WTC11 (cell line): Measurements from ENCODE around the gene C19orf67. TPM values are rescaled to one million over a fixed set of nuclear protein-coding genes. Genes with fewer than 3 reads are reported as not detected.
"Not testable (repeated sequence)": the region's sequence is repeated elsewhere in the genome, so short reads cannot be mapped to it uniquely, and the experiment has no call there.

Experiments
- ATAC-seq: fragments of 200-7000 bp; cut with Tn5 transposase; 2 replicates; pipeline ENCODE4 v1.10.0; 2021; ENCODE audit warnings: mild to moderate bottlenecking, moderate library complexity
- CTCF ChIA-PET: fragments of 300-600 bp; sonication (Branson Sonifier 250); formaldehyde crosslinking; loops from one replicate; lab custom pipeline; 2021; ENCODE audit warnings: antibody characterized with exemption; lab: Charles Lee
- POLR2A ChIA-PET: fragments of 350-600 bp; sonication (Branson Sonifier 250); formaldehyde crosslinking; loops from one replicate; lab custom pipeline; 2021; ENCODE audit warnings: antibody characterized with exemption; lab: Charles Lee
- DNase-seq: peaks from one replicate; pipeline ENCODE4 v3.0.0; 2021; ENCODE audit warnings: low spot score
- H3K27ac Mint-ChIP-seq: 2 replicates; pipeline ENCODE4 v1.8.0; 2021; ENCODE audit warnings: mixed read lengths
- H3K27me3 Mint-ChIP-seq: 2 replicates; pipeline ENCODE4 v1.8.0; 2021; ENCODE audit warnings: low read depth, mild to moderate bottlenecking, moderate library complexity, mixed read lengths
- H3K36me3 Mint-ChIP-seq: 2 replicates; pipeline ENCODE4 v1.8.0; 2021; ENCODE audit warnings: mixed read lengths
- H3K4me1 Mint-ChIP-seq: 2 replicates; pipeline ENCODE4 v1.8.0; 2022; ENCODE audit warnings: mixed read lengths
- H3K4me3 Mint-ChIP-seq: 2 replicates; pipeline ENCODE4 v1.8.0; 2021; ENCODE audit warnings: mild to moderate bottlenecking, moderate library complexity, mixed read lengths
- H3K9me3 Mint-ChIP-seq: 2 replicates; pipeline ENCODE4 v1.8.0; 2021; ENCODE audit warnings: mixed read lengths
- ATF1 ChIP-seq: sonication (generic); formaldehyde crosslinking; IDR thresholded peaks from 2 replicates; pipeline ENCODE4 v1.8.1; 2023; ENCODE audit warnings: mild to moderate bottlenecking, moderate library complexity, missing genetic modification reagents
- CREB1 ChIP-seq: sonication (generic); formaldehyde crosslinking; IDR thresholded peaks from 2 replicates; pipeline ENCODE4 v1.8.0; 2023; ENCODE audit warnings: mild to moderate bottlenecking, missing genetic modification reagents
- FOXP1 ChIP-seq: sonication (generic); formaldehyde crosslinking; IDR thresholded peaks from 2 replicates; pipeline ENCODE4 v1.8.0; 2022; ENCODE audit warnings: missing genetic modification reagents, mild to moderate bottlenecking, moderate library complexity, borderline replicate concordance
- GABPB1 ChIP-seq: sonication (generic); formaldehyde crosslinking; IDR thresholded peaks from 2 replicates; pipeline ENCODE4 v1.8.1; 2023; ENCODE audit warnings: mild to moderate bottlenecking, missing genetic modification reagents
- NFATC4 ChIP-seq: fragments of 250-450 bp; sonication (Bioruptor Pico); IDR thresholded peaks from 2 replicates; pipeline ENCODE4 v1.9.0; 2021; ENCODE audit warnings: mild to moderate bottlenecking
- NR1H2 ChIP-seq: sonication (generic); formaldehyde crosslinking; IDR thresholded peaks from 2 replicates; pipeline ENCODE4 v1.9.0; 2021; ENCODE audit warnings: mild to moderate bottlenecking, moderate library complexity, missing genetic modification reagents
- PRRX2 ChIP-seq: fragments of 250-450 bp; sonication (Bioruptor Pico); IDR thresholded peaks from 2 replicates; pipeline ENCODE4 v1.8.0; 2021; ENCODE audit warnings: mild to moderate bottlenecking
- SMAD3 ChIP-seq: sonication (generic); formaldehyde crosslinking; IDR thresholded peaks from 2 replicates; pipeline ENCODE4 v1.8.0; 2022; ENCODE audit warnings: missing genetic modification reagents, mild to moderate bottlenecking, borderline replicate concordance
- ZNF121 ChIP-seq: sonication (generic); formaldehyde crosslinking; IDR thresholded peaks from 2 replicates; pipeline ENCODE4 v1.8.0; 2023; ENCODE audit warnings: missing genetic modification reagents
- ZNF232 ChIP-seq: sonication (generic); formaldehyde crosslinking; IDR thresholded peaks from 2 replicates; pipeline ENCODE4 v1.8.0; 2022; ENCODE audit warnings: mild to moderate bottlenecking, missing genetic modification reagents
- ZNF396 ChIP-seq: fragments of 250-450 bp; sonication (Bioruptor Pico); IDR thresholded peaks from 2 replicates; pipeline ENCODE4 v1.8.0; 2021; ENCODE audit warnings: mild to moderate bottlenecking, moderate library complexity, borderline replicate concordance
- total RNA-seq: library from RNA; stranded (reverse); gene quantifications from 3 replicates; pipeline ENCODE4 v1.2.3, GENCODE V29; 2021
- TF ChIP-seq, protein P1 (sequence below): sonication (generic); formaldehyde crosslinking; conservative IDR thresholded peaks from 2 replicates; pipeline ENCODE4 v1.8.1; 2023; ENCODE audit warnings: mild to moderate bottlenecking, low read depth, missing genetic modification reagents, moderate library complexity
- TF ChIP-seq, protein P2 (sequence below): fragments of 250-450 bp; sonication (Bioruptor Pico); IDR thresholded peaks from 2 replicates; pipeline ENCODE4 v1.8.0; 2021; ENCODE audit warnings: mild to moderate bottlenecking
- TF ChIP-seq, protein P3 (sequence below): fragments of 250-450 bp; sonication (Bioruptor Pico); IDR thresholded peaks from 2 replicates; pipeline ENCODE4 v1.9.0; 2021; ENCODE audit warnings: moderate library complexity, mild to moderate bottlenecking, inconsistent platforms, borderline replicate concordance
- TF ChIP-seq, protein P4 (sequence below): sonication (generic); formaldehyde crosslinking; IDR thresholded peaks from 2 replicates; pipeline ENCODE4 v1.8.1; 2023; ENCODE audit warnings: mild to moderate bottlenecking, missing genetic modification reagents
- TF ChIP-seq, protein P5 (sequence below): sonication (generic); formaldehyde crosslinking; IDR thresholded peaks from 2 replicates; pipeline ENCODE4 v1.8.0; 2022; ENCODE audit warnings: mild to moderate bottlenecking, missing genetic modification reagents
- TF ChIP-seq, protein P6 (sequence below): sonication (generic); formaldehyde crosslinking; IDR thresholded peaks from 2 replicates; pipeline ENCODE4 v1.8.0; 2023; ENCODE audit warnings: missing genetic modification reagents

The C19orf67 gene
- total RNA-seq, 1 experiment from 2014 or later, result 0.35 TPM

DNA sequence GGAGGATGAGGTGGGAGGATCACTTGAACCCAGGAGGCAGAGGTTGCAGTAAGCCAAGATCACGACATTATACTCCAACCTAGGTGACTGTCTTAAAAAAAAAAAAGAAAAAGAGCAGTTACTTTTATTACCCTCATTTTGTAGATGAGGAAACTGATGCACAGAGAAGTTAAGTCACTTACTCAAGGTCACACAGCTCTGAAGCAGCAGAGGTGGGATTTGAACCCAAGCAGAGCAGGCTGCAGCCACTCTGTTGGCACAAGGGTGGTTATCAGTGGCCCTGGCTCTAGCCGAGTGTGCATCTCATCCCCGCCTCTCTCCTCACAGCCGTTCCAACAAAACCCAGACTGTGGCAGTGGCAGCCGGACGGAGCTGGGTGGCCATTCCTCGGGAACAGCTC, 46.4 kb downstream of the C19orf67 start:
- no peak for TF ChIP-seq PRRX2 (CRISPR knock-in tag)
- TF ChIP-seq ZNF232 (CRISPR knock-in tag), result no peak
- H3K36me3 Mint-ChIP-seq, result no peaks in the 10 kb centered on the region
- H3K27me3 Mint-ChIP-seq, result no peaks in the 10 kb centered on the region
- ATAC-seq, result no peak
- H3K27ac Mint-ChIP-seq, result no peak overlapping the region
- POLR2A ChIA-PET, result interaction anchor here (0.5 kb wide), 1 partner anchor 20 kb away, joined by 3 read pairs; no protein-coding TSS in a partner anchor
- H3K4me3 Mint-ChIP-seq, result no peak overlapping the region
- H3K9me3 Mint-ChIP-seq, result no peaks in the 10 kb centered on the region
- CTCF ChIA-PET, result interaction anchor here (1.1 to 1.3 kb wide), 4 partner anchors 9 to 86 kb away, joined by 3 to 7 read pairs (median 4); partner anchors contain the start of gene MISP3
- DNase-seq, result no peak
- H3K4me1 Mint-ChIP-seq, result peaks cover 7% of the 10 kb centered on the region

DNA sequence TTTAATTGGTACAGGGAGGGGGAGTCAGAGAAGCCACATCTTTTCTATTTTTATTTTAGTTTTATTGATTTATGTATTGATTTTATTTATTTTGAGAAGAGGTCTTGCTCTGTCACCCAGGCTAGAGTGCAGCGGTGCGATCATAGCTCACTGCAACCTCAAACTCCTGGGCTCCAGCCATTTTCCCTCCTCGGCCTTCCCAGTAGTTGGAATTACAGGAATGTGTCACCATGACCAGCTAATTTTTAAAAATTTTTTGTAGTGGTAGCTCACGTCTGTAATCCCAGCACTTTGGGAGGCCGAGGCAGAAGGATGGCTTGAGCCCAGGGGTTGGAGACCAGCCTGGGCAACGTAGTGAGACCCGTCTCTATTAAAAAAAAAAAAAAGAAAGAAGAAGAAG, 49.9 kb downstream of the C19orf67 start:
- ATAC-seq, result no peak
- ChIA-PET POLR2A (interaction anchor here (0.6 to 0.7 kb wide), 2 partner anchors 29 to 57 kb away, joined by 3 read pairs; no protein-coding TSS in a partner anchor), CTCF (interaction anchor here (0.6 to 1.7 kb wide), 6 partner anchors 13 to 354 kb away, joined by 3 to 6 read pairs (median 4); partner anchors contain the start of gene MISP3)
- H3K27me3 Mint-ChIP-seq, result peaks cover 7% of the 10 kb centered on the region
- peaks cover 5% of the 10 kb centered on the region for H3K4me1 Mint-ChIP-seq
- H3K27ac Mint-ChIP-seq, result no peak overlapping the region
- no peaks in the 10 kb centered on the region for H3K9me3 Mint-ChIP-seq
- no peaks in the 10 kb centered on the region for H3K36me3 Mint-ChIP-seq
- TF ChIP-seq ZNF121 (CRISPR knock-in tag) (no peak), ZNF232 (CRISPR knock-in tag) (no peak), CREB1 (no peak), ATF1 (CRISPR knock-in tag) (no peak), SMAD3 (no peak), ZNF396 (CRISPR knock-in tag) (no peak), NFATC4 (CRISPR knock-in tag) (no peak)
- TF ChIP-seq, protein P1, sequence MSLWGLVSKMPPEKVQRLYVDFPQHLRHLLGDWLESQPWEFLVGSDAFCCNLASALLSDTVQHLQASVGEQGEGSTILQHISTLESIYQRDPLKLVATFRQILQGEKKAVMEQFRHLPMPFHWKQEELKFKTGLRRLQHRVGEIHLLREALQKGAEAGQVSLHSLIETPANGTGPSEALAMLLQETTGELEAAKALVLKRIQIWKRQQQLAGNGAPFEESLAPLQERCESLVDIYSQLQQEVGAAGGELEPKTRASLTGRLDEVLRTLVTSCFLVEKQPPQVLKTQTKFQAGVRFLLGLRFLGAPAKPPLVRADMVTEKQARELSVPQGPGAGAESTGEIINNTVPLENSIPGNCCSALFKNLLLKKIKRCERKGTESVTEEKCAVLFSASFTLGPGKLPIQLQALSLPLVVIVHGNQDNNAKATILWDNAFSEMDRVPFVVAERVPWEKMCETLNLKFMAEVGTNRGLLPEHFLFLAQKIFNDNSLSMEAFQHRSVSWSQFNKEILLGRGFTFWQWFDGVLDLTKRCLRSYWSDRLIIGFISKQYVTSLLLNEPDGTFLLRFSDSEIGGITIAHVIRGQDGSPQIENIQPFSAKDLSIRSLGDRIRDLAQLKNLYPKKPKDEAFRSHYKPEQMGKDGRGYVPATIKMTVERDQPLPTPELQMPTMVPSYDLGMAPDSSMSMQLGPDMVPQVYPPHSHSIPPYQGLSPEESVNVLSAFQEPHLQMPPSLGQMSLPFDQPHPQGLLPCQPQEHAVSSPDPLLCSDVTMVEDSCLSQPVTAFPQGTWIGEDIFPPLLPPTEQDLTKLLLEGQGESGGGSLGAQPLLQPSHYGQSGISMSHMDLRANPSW (CRISPR knock-in tag), result no peak
- TF ChIP-seq, protein P2, sequence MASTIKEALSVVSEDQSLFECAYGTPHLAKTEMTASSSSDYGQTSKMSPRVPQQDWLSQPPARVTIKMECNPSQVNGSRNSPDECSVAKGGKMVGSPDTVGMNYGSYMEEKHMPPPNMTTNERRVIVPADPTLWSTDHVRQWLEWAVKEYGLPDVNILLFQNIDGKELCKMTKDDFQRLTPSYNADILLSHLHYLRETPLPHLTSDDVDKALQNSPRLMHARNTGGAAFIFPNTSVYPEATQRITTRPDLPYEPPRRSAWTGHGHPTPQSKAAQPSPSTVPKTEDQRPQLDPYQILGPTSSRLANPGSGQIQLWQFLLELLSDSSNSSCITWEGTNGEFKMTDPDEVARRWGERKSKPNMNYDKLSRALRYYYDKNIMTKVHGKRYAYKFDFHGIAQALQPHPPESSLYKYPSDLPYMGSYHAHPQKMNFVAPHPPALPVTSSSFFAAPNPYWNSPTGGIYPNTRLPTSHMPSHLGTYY, result no peak
- TF ChIP-seq, protein P3, sequence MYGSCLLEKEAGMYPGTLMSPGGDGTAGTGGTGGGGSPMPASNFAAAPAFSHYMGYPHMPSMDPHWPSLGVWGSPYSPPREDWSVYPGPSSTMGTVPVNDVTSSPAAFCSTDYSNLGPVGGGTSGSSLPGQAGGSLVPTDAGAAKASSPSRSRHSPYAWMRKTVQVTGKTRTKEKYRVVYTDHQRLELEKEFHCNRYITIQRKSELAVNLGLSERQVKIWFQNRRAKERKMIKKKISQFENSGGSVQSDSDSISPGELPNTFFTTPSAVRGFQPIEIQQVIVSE (CRISPR knock-in tag), result no peak
- TF ChIP-seq, protein P4, sequence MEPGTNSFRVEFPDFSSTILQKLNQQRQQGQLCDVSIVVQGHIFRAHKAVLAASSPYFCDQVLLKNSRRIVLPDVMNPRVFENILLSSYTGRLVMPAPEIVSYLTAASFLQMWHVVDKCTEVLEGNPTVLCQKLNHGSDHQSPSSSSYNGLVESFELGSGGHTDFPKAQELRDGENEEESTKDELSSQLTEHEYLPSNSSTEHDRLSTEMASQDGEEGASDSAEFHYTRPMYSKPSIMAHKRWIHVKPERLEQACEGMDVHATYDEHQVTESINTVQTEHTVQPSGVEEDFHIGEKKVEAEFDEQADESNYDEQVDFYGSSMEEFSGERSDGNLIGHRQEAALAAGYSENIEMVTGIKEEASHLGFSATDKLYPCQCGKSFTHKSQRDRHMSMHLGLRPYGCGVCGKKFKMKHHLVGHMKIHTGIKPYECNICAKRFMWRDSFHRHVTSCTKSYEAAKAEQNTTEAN, result no peak
- no peak overlapping the region for H3K4me3 Mint-ChIP-seq
- DNase-seq, result no peak

DNA sequence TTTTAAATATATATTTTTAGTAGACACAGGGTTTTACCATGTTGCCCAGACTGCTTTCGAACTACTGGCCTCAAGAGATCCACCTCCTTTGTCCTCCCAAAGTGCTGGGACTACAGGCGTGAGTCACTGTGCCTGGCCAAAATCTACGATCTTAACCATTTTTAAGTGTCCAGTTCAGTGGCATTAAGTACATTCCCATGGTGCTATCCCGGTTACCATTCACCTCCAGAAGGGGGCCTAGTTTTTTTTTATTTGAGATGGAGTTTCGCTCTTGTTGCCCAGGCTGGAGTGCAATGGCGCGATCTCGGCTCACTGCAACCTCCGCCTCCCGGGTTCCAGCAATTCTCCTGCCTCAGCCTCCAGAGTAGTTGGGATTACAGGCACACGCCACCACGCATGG, 50.4 kb downstream of the C19orf67 start:
- not testable (repeated sequence) for H3K4me3 Mint-ChIP-seq, H3K4me1 Mint-ChIP-seq, H3K27ac Mint-ChIP-seq, ATAC-seq, H3K9me3 Mint-ChIP-seq, H3K36me3 Mint-ChIP-seq, DNase-seq
- ChIA-PET CTCF (interaction anchor here (0.6 to 1.7 kb wide), 6 partner anchors 10 to 37 kb away, joined by 3 to 6 read pairs (median 4); partner anchors contain the start of gene MISP3), POLR2A (interaction anchor here (0.6 kb wide), 1 partner anchor 57 kb away, joined by 3 read pairs; no protein-coding TSS in a partner anchor)
- H3K27me3 Mint-ChIP-seq, result peaks cover 13% of the 10 kb centered on the region

DNA sequence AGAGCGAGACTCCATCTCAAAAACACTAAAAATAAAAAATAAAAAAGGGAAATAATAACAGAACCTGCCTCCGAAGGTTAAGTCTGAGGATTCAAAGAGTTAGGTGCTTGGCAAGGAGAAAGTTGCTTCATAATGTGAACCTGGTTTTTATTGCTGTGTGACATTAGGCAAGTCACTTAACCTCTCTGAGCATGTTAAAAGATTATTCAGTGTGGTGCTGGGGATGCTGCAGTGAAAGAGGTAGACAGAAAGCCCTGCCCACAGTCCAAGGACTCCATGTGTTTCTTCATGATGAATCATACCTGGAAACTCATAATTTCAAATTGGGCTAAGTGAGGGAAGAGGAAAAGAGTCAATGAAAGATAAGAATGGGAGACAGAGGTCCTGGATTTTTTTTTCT, 51.6 kb downstream of the C19orf67 start:
- Mint-ChIP-seq H3K9me3 (no peaks in the 10 kb centered on the region), H3K4me1 (peaks cover 5% of the 10 kb centered on the region), H3K36me3 (no peaks in the 10 kb centered on the region), H3K27ac (peak overlapping the region; percentile 34; the same call in 1 of the 2 replicates), H3K4me3 (no peak overlapping the region), H3K27me3 (peaks cover 15% of the 10 kb centered on the region)
- TF ChIP-seq PRRX2 (CRISPR knock-in tag) (no peak), FOXP1 (CRISPR knock-in tag) (no peak), NR1H2 (CRISPR knock-in tag) (no peak), GABPB1 (CRISPR knock-in tag) (no peak)
- TF ChIP-seq, protein P5, sequence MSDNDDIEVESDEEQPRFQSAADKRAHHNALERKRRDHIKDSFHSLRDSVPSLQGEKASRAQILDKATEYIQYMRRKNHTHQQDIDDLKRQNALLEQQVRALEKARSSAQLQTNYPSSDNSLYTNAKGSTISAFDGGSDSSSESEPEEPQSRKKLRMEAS (CRISPR knock-in tag), result no peak
- TF ChIP-seq, protein P6, sequence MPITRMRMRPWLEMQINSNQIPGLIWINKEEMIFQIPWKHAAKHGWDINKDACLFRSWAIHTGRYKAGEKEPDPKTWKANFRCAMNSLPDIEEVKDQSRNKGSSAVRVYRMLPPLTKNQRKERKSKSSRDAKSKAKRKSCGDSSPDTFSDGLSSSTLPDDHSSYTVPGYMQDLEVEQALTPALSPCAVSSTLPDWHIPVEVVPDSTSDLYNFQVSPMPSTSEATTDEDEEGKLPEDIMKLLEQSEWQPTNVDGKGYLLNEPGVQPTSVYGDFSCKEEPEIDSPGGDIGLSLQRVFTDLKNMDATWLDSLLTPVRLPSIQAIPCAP, result no peak
- CTCF ChIA-PET, result interaction anchor here (1.0 to 3.9 kb wide), 4 partner anchors 11 to 154 kb away, joined by 3 to 42 read pairs (median 4); no protein-coding TSS in a partner anchor
- POLR2A ChIA-PET, result no interaction called here
- ATAC-seq, result no peak
- no peak for DNase-seq
